IMR-90 (cell line): ENCODE data around the gene RCOR3. TPM values are rescaled to one million over a fixed set of nuclear protein-coding genes. Genes with fewer than 3 reads are reported as not detected.

Experiments used
- ATAC-seq: fragments of 200-7000 bp; cut with Tn5 transposase; 2 replicates; pipeline ENCODE4 v1.9.1; 2020; ENCODE audit warnings: low read depth, mild to moderate bottlenecking, moderate library complexity
- BruUV-seq: library from RNA; stranded (reverse); fragments of 400-500 nt; replicated peaks from 2 replicates; lab custom pipeline; 2021; lab: Mats Ljungman, UMichigan
- CTCF ChIA-PET: fragments of 300-600 bp; formaldehyde crosslinking; extraction: SDS; loops from one replicate; lab custom pipeline; 2021; ENCODE audit warnings: antibody characterized with exemption; lab: Yijun Ruan, JAX
- POLR2A ChIA-PET: fragments of 300-600 bp; sonication (Branson Sonifier 250); formaldehyde crosslinking; loops from one replicate; lab custom pipeline; 2022; ENCODE audit warnings: antibody characterized with exemption; ENCODE audit not compliant: unreplicated experiment; lab: Charles Lee
- DNase-seq: peaks from one replicate; pipeline ENCODE4 v3.0.0; 2013
- H2AFZ ChIP-seq: replicated peaks from 2 replicates; pipeline ENCODE3; 2013; ENCODE audit warnings: low read length, mild to moderate bottlenecking; ENCODE audit not compliant: poor library complexity
- H2AK5ac ChIP-seq: 2 replicates; pipeline ENCODE4 v1.6.1; 2013; ENCODE audit warnings: low read depth, low read length, inconsistent platforms
- H2AK9ac ChIP-seq: replicated peaks from 2 replicates; pipeline ENCODE3; 2013; ENCODE audit warnings: mild to moderate bottlenecking, low read depth, low read length, moderate library complexity; ENCODE audit not compliant: poor library complexity
- H2BK120ac ChIP-seq: 2 replicates; pipeline ENCODE4 v1.6.1; 2013; ENCODE audit warnings: low read depth, low read length, inconsistent platforms
- H2BK15ac ChIP-seq: 3 replicates; pipeline ENCODE4 v1.6.1; 2013; ENCODE audit warnings: low read depth, low read length, inconsistent platforms
- H2BK20ac ChIP-seq: 2 replicates; pipeline ENCODE4 v1.6.1; 2013; ENCODE audit warnings: low read depth, mild to moderate bottlenecking, inconsistent platforms, low read length, moderate library complexity
- H2BK5ac ChIP-seq: 2 replicates; pipeline ENCODE4 v1.6.1; 2013; ENCODE audit warnings: mild to moderate bottlenecking, low read depth, low read length, inconsistent platforms; ENCODE audit not compliant: poor library complexity, severe bottlenecking
- H3K14ac ChIP-seq: replicated peaks from 2 replicates; pipeline ENCODE4 v1.6.1; 2013; ENCODE audit warnings: low read depth, low read length, inconsistent platforms
- H3K18ac ChIP-seq: 2 replicates; pipeline ENCODE4 v1.6.1; 2013; ENCODE audit warnings: low read depth, low read length, control low read depth
- H3K23ac ChIP-seq: 2 replicates; pipeline ENCODE4 v1.6.1; 2013; ENCODE audit warnings: low read depth, low read length, inconsistent platforms
- H3K27ac ChIP-seq: 2 replicates; pipeline ENCODE4 v1.5.1; 2013; ENCODE audit warnings: mild to moderate bottlenecking, control low read depth, low read length; ENCODE audit not compliant: insufficient read depth
- H3K27me3 ChIP-seq: 2 replicates; pipeline ENCODE4 v1.6.1; 2013; ENCODE audit warnings: low read length; ENCODE audit not compliant: control insufficient read depth, insufficient read depth
- H3K36me3 ChIP-seq: 2 replicates; pipeline ENCODE4 v1.6.1; 2013; ENCODE audit warnings: low read length, mixed read lengths; ENCODE audit not compliant: control insufficient read depth, insufficient read depth
- H3K4ac ChIP-seq: 2 replicates; pipeline ENCODE4 v1.6.1; 2013; ENCODE audit warnings: low read depth, low read length, inconsistent platforms
- H3K4me1 ChIP-seq: 2 replicates; pipeline ENCODE4 v1.6.1; 2013; ENCODE audit warnings: low read length, mixed read lengths; ENCODE audit not compliant: control insufficient read depth, insufficient read depth
- H3K4me2 ChIP-seq: 2 replicates; pipeline ENCODE4 v1.6.1; 2013; ENCODE audit warnings: low read depth, mild to moderate bottlenecking, control low read depth, low read length, moderate library complexity
- H3K4me3 ChIP-seq: 2 replicates; pipeline ENCODE4 v1.5.1; 2013; ENCODE audit warnings: low read depth, mild to moderate bottlenecking, control low read depth, low read length, moderate library complexity; ENCODE audit not compliant: insufficient read depth
- H3K56ac ChIP-seq: 2 replicates; pipeline ENCODE4 v1.6.1; 2013; ENCODE audit warnings: low read length, inconsistent platforms; ENCODE audit not compliant: insufficient read depth; ENCODE audit errors: extremely low read depth
- H3K79me1 ChIP-seq, 2 experiments: 2 replicates each; pipeline ENCODE4 v1.6.1; 2013; ENCODE audit warnings: low read length in 2 of 2, inconsistent platforms in 1 of 2, low read depth in 1 of 2
- H3K9ac ChIP-seq: 2 replicates; pipeline ENCODE4 v1.6.1; 2013; ENCODE audit warnings: low read depth, low read length, control low read depth
- H3K9me1 ChIP-seq: 2 replicates; pipeline ENCODE4 v1.6.1; 2013; ENCODE audit warnings: low read length, inconsistent platforms; ENCODE audit not compliant: insufficient read depth
- H3K9me3 ChIP-seq: 2 replicates; pipeline ENCODE4 v1.6.1; 2013; ENCODE audit warnings: low read length; ENCODE audit not compliant: control insufficient read depth, insufficient read depth
- H4K20me1 ChIP-seq: 2 replicates; pipeline ENCODE4 v1.6.1; 2013; ENCODE audit warnings: low read length, inconsistent platforms; ENCODE audit not compliant: insufficient read depth
- H4K5ac ChIP-seq: 2 replicates; pipeline ENCODE4 v1.6.1; 2013; ENCODE audit warnings: mild to moderate bottlenecking, low read depth, low read length, control low read depth
- H4K8ac ChIP-seq, 2 experiments: 2 replicates each; pipeline ENCODE4 v1.6.1; 2013; ENCODE audit warnings: low read depth in 2 of 2, low read length in 2 of 2, control low read depth in 1 of 2, inconsistent platforms in 1 of 2
- H4K91ac ChIP-seq: 2 replicates; pipeline ENCODE4 v1.6.1; 2013; ENCODE audit warnings: low read depth, low read length, inconsistent platforms; ENCODE audit not compliant: insufficient read depth
- CEBPB ChIP-seq: IDR thresholded peaks from 2 replicates; pipeline ENCODE4 v1.6.1; 2012; ENCODE audit warnings: low read depth, low read length, improper control_type of control experiment
- CHD1 ChIP-seq: IDR thresholded peaks from 2 replicates; pipeline ENCODE4 v1.6.1; 2012; ENCODE audit warnings: low read depth, low read length, improper control_type of control experiment
- FOS ChIP-seq: fragments of 150-350 bp; IDR thresholded peaks from 2 replicates; pipeline ENCODE4 v1.6.1; 2016; ENCODE audit warnings: low read depth, low read length
- MAFK ChIP-seq: IDR thresholded peaks from 2 replicates; pipeline ENCODE4 v1.6.1; 2012; ENCODE audit warnings: low read depth, low read length, improper control_type of control experiment
- MXI1 ChIP-seq: IDR thresholded peaks from 2 replicates; pipeline ENCODE4 v1.6.1; 2012; ENCODE audit warnings: low read depth, mild to moderate bottlenecking, low read length, moderate library complexity, borderline replicate concordance
- RAD21 ChIP-seq: IDR thresholded peaks from 2 replicates; pipeline ENCODE4 v1.6.1; 2012; ENCODE audit warnings: low read length, improper control_type of control experiment
- RCOR1 ChIP-seq: IDR thresholded peaks from 2 replicates; pipeline ENCODE4 v1.6.1; 2012; ENCODE audit warnings: mild to moderate bottlenecking, low read length, improper control_type of control experiment; ENCODE audit not compliant: insufficient replicate concordance
- RFX5 ChIP-seq: IDR thresholded peaks from 2 replicates; pipeline ENCODE4 v1.8.0; 2012; ENCODE audit warnings: low read depth, mild to moderate bottlenecking, low read length, moderate library complexity
- SMC3 ChIP-seq: fragments of 150-350 bp; IDR thresholded peaks from 2 replicates; pipeline ENCODE4 v1.6.1; 2016; ENCODE audit warnings: low read depth, mild to moderate bottlenecking, antibody characterized with exemption, low read length, moderate library complexity
- dilution Hi-C: fragments of 300-500 bp; cut with HindIII; formaldehyde crosslinking; loops from one replicate; pipeline ENCODE4 v1.14.3; 2018; ENCODE audit warnings: low sequenced_read_pairs; ENCODE audit not compliant: unreplicated experiment
- in situ Hi-C: fragments of 300-500 bp; cut with MboI; formaldehyde crosslinking; loops from 3 replicates; pipeline ENCODE4 v1.14.3; 2019; ENCODE audit warnings: low sequenced_read_pairs, inconsistent platforms, mixed read lengths
- intact Hi-C: fragments of 100-400 bp; cut with micrococcal nuclease; formaldehyde crosslinking; loops from 2 replicates; pipeline ENCODE4 v1.10.0; 2022
- polyA plus RNA-seq, 3 experiments: library from polyadenylated mRNA; depleted of rRNA; stranded (reverse); fragments of >200 nt; gene quantifications; 2 replicates each; pipeline ENCODE4 v1.2.3, GENCODE V29; 2012; ENCODE audit warnings: low replicate concordance in 1 of 3
- total RNA-seq: library from RNA; depleted of rRNA; stranded (reverse); fragments of >200 nt; gene quantifications from 2 replicates; pipeline ENCODE4 v1.2.3, GENCODE V29; 2012
- TF ChIP-seq, protein P1 (sequence below): conservative IDR thresholded peaks from 2 replicates; pipeline ENCODE4 v1.5.1; 2012; ENCODE audit warnings: mild to moderate bottlenecking, low read depth, low read length, improper control_type of control experiment
- TF ChIP-seq, protein P2 (sequence below): fragments of 150-350 bp; IDR thresholded peaks from 2 replicates; pipeline ENCODE4 v1.6.1; 2016; ENCODE audit warnings: low read depth, mild to moderate bottlenecking, low read length, moderate library complexity, borderline replicate concordance
- TF ChIP-seq, protein P3 (sequence below): fragments of 150-350 bp; IDR thresholded peaks from 2 replicates; pipeline ENCODE4 v1.6.1; 2017; ENCODE audit warnings: mild to moderate bottlenecking, antibody characterized with exemption, low read length, low read depth

RCOR3 gene
- total and polyA plus RNA-seq, 2 of the 4 experiments (the other 2 are of a cell fraction) = 8.1 to 16.4 TPM

DNA sequence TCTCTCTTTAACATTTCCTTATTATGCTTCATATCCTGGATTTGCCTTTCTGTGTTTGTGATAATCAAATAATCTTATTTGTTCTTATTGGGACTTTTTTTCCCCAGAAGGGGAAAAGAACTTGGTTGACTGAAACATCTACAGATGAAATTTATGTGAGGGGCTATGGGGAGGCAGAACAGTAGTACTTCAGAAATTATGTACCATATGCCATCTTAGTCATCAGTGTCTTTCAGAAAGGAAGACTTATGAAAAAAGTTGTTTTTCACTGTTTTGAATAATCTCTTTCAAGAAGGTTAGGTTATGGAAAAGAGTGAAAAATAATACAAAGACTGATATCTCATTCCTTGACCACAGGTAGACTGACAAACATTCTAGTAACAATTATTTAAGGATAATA, 37.2 kb downstream of the RCOR3 start:
- DNase-seq = no peak
- H3K27me3 ChIP-seq = no peaks in the 10 kb centered on the region
- TF ChIP-seq RCOR1 = no peak
- TF ChIP-seq MAFK = no peak
- no peak for TF ChIP-seq SMC3
- TF ChIP-seq, protein P1, sequence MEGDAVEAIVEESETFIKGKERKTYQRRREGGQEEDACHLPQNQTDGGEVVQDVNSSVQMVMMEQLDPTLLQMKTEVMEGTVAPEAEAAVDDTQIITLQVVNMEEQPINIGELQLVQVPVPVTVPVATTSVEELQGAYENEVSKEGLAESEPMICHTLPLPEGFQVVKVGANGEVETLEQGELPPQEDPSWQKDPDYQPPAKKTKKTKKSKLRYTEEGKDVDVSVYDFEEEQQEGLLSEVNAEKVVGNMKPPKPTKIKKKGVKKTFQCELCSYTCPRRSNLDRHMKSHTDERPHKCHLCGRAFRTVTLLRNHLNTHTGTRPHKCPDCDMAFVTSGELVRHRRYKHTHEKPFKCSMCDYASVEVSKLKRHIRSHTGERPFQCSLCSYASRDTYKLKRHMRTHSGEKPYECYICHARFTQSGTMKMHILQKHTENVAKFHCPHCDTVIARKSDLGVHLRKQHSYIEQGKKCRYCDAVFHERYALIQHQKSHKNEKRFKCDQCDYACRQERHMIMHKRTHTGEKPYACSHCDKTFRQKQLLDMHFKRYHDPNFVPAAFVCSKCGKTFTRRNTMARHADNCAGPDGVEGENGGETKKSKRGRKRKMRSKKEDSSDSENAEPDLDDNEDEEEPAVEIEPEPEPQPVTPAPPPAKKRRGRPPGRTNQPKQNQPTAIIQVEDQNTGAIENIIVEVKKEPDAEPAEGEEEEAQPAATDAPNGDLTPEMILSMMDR = no peak
- TF ChIP-seq, protein P2, sequence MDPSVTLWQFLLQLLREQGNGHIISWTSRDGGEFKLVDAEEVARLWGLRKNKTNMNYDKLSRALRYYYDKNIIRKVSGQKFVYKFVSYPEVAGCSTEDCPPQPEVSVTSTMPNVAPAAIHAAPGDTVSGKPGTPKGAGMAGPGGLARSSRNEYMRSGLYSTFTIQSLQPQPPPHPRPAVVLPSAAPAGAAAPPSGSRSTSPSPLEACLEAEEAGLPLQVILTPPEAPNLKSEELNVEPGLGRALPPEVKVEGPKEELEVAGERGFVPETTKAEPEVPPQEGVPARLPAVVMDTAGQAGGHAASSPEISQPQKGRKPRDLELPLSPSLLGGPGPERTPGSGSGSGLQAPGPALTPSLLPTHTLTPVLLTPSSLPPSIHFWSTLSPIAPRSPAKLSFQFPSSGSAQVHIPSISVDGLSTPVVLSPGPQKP = no peak
- TF ChIP-seq FOS = no peak
- TF ChIP-seq, protein P3, sequence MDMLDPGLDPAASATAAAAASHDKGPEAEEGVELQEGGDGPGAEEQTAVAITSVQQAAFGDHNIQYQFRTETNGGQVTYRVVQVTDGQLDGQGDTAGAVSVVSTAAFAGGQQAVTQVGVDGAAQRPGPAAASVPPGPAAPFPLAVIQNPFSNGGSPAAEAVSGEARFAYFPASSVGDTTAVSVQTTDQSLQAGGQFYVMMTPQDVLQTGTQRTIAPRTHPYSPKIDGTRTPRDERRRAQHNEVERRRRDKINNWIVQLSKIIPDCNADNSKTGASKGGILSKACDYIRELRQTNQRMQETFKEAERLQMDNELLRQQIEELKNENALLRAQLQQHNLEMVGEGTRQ = no peak
- TF ChIP-seq CEBPB = no peak
- TF ChIP-seq CHD1 = no peak
- no peak for TF ChIP-seq RAD21
- no peak for TF ChIP-seq RFX5
- TF ChIP-seq MXI1 = no peak
- H3K36me3 ChIP-seq = peaks cover 20% of the 10 kb centered on the region
- intact Hi-C loops = no loop called here
- no peak overlapping the region for H2BK20ac ChIP-seq
- H3K56ac ChIP-seq = no peak overlapping the region
- no peak overlapping the region for H2BK15ac ChIP-seq
- in situ Hi-C loops = no loop called here
- ChIA-PET POLR2A (no interaction called here), CTCF (no interaction called here)
- no peak overlapping the region for H2AK5ac ChIP-seq
- no peak overlapping the region for H3K9ac ChIP-seq
- no peaks in the 10 kb centered on the region for H3K4me1 ChIP-seq
- H2AFZ ChIP-seq = no peak overlapping the region
- no peaks in the 10 kb centered on the region; a peak in 1 of 4 replicates for H3K79me1 ChIP-seq
- H3K4ac ChIP-seq = no peak overlapping the region
- H3K18ac ChIP-seq = no peak overlapping the region
- H3K23ac ChIP-seq = no peak overlapping the region
- no peak overlapping the region for H3K14ac ChIP-seq
- no peak for ATAC-seq
- H4K8ac ChIP-seq = no peak overlapping the region
- no TSS peak for BruUV-seq
- H4K91ac ChIP-seq = no peak overlapping the region
- H4K5ac ChIP-seq = no peak overlapping the region
- no peak overlapping the region for H2BK120ac ChIP-seq
- H3K9me1 ChIP-seq = no peaks in the 10 kb centered on the region
- H3K4me3 ChIP-seq = no peak overlapping the region
- H3K9me3 ChIP-seq = no peaks in the 10 kb centered on the region
- H3K27ac ChIP-seq = no peak overlapping the region
- no peak overlapping the region for H2BK5ac ChIP-seq
- H3K4me2 ChIP-seq = no peak overlapping the region
- dilution Hi-C loops = no loop called here
- no peak overlapping the region for H2AK9ac ChIP-seq
- no peaks in the 10 kb centered on the region for H4K20me1 ChIP-seq
